ENCODE data around the gene TMBIM6.

Gene TMBIM6

GRCh38 chr12:49798248-49798647, 56.9 kb downstream of the TMBIM6 start:
- DNase-seq (ENCODE audit: low read depth): no peak

GRCh38 chr12:49798934-49799333, 57.6 kb downstream of the TMBIM6 start:
- DNase-seq (ENCODE audit: low read depth): no peak

GRCh38 chr12:49800421-49801140, 59.2 kb downstream of the TMBIM6 start:
- DNase-seq (ENCODE audit: low read depth): no peak

GRCh38 chr12:49801141-49802063, 60.0 kb downstream of the TMBIM6 start:
- DNase-seq (ENCODE audit: low read depth): no peak

- no peak for DNase-seq (ENCODE audit: low read depth)
These were observed 62.5 kb downstream of the TMBIM6 start for GRCh38 chr12:49803693-49804450.

- DNase-seq (ENCODE audit: low read depth): no peak
These were observed 63.5 kb downstream of the TMBIM6 start for GRCh38 chr12:49804821-49805220.

GRCh38 chr12:49805409-49805808, 64.1 kb downstream of the TMBIM6 start:
- no peak for DNase-seq (ENCODE audit: low read depth)

GRCh38 chr12:49806321-49806813, 65.0 kb downstream of the TMBIM6 start:
- DNase-seq (ENCODE audit: low read depth): no peak

GRCh38 chr12:49806877-49807276, 65.5 kb downstream of the TMBIM6 start:
- no peak for DNase-seq (ENCODE audit: low read depth)

- no peak for DNase-seq (ENCODE audit: low read depth)
These were observed 66.7 kb downstream of the TMBIM6 start for GRCh38 chr12:49807991-49808580.

GRCh38 chr12:49808686-49809380, 67.5 kb downstream of the TMBIM6 start:
- DNase-seq (ENCODE audit: low read depth): no peak

GRCh38 chr12:49809381-49809905, 68.1 kb downstream of the TMBIM6 start:
- DNase-seq (ENCODE audit: low read depth): no peak

GRCh38 chr12:49809906-49810389, 68.6 kb downstream of the TMBIM6 start:
- no peak for DNase-seq (ENCODE audit: low read depth)

GRCh38 chr12:49811136-49811535, 69.8 kb downstream of the TMBIM6 start:
- DNase-seq (ENCODE audit: low read depth): no peak

- DNase-seq (ENCODE audit: low read depth): no peak
These were observed 70.6 kb downstream of the TMBIM6 start for GRCh38 chr12:49811961-49812401.

- DNase-seq (ENCODE audit: low read depth): no peak
These were observed 71.8 kb downstream of the TMBIM6 start for GRCh38 chr12:49813131-49813530.
